GM18873 (cell line): ENCODE data around the gene COPS9.

Experiments used
- ATAC-seq: cut with Tn5 transposase; IDR thresholded peaks from one replicate; pipeline ENCODE4 v1.9.1; 2021; ENCODE audit warnings: mild to moderate bottlenecking, moderate library complexity, moderate number of reproducible peaks; ENCODE audit not compliant: unreplicated experiment, low FRiP score

COPS9 gene

GRCh38 chr2:240121675-240122074 is 14.4 kb downstream of the COPS9 start:
- no peak for ATAC-seq

- ATAC-seq, result no peak
Measured at GRCh38 chr2:240121190-240121589, 14.9 kb downstream of the COPS9 start.

GRCh38 chr2:240114233-240114632 is 21.9 kb downstream of the COPS9 start:
- ATAC-seq, result no peak

- ATAC-seq, result no peak
Measured at GRCh38 chr2:240112914-240113690, 23.0 kb downstream of the COPS9 start.

- no peak for ATAC-seq
Measured at GRCh38 chr2:240111253-240111652, 24.9 kb downstream of the COPS9 start.

- no peak for ATAC-seq
Measured at GRCh38 chr2:240109386-240109785, 26.7 kb downstream of the COPS9 start.

GRCh38 chr2:240107477-240107796 is 28.7 kb downstream of the COPS9 start:
- ATAC-seq, result no peak

GRCh38 chr2:240106765-240107476 is 29.2 kb downstream of the COPS9 start:
- no peak for ATAC-seq

- ATAC-seq, result no peak
Measured at GRCh38 chr2:240105982-240106381, 30.1 kb downstream of the COPS9 start.

- no peak for ATAC-seq
Measured at GRCh38 chr2:240103136-240103535, 33.0 kb downstream of the COPS9 start.

- no peak for ATAC-seq
Measured at GRCh38 chr2:240098349-240098748, 37.8 kb downstream of the COPS9 start.

GRCh38 chr2:240095556-240096523 is 40.3 kb downstream of the COPS9 start:
- ATAC-seq, result no peak

GRCh38 chr2:240089306-240089705 is 46.8 kb downstream of the COPS9 start:
- no peak for ATAC-seq

GRCh38 chr2:240086563-240086962 is 49.5 kb downstream of the COPS9 start:
- ATAC-seq, result no peak
